HG02973 (cell line): ENCODE results near the gene DRD4.
"Not testable (repeated sequence)": the region's sequence is repeated elsewhere in the genome, so short reads cannot be mapped to it uniquely, and the experiment has no call there.

Experiments
- ATAC-seq: cut with Tn5 transposase; IDR thresholded peaks from one replicate; pipeline ENCODE4 v1.9.1; 2021; ENCODE audit warnings: moderate library complexity; ENCODE audit not compliant: unreplicated experiment

DRD4 gene

DNA sequence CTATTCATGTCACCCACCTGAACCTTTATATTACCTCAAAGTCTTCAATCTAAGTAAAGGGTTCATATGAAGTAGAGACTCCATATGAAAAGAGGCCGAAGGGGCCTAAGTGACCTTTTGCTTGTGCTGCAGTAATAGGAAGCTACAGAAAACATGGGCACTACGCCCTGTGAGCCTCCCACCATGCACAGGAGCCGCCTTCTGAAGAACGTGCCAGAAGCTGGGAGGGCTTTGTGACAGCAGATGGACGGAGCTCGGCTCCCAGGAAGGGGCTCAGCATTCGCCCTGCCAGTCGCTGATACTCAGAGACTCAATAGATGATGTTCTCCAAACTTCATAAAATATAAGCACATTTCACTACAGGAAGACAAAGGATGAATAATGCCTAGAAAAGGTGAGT lies 36.8 kb downstream of the DRD4 start:
- ATAC-seq: no peak

DNA sequence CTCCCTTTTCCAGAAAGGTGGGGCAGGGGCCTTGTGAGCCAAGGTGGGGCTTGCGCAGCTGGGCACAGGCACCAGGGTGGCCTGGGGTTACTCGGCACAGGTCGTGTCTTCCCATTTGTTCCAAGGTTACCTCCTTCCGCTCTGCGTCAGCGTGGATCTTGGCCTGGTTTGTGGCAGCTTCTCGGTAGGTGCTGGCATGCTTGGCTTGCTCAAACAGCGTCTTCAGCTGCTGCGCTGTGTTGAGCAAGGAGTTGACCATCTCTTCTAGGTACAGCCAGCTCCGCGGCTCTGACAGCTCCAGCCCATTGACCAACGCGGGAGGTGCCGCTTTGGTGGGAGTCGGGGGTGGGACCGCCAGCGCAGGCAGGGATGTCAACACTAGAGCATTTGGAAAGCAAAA lies 37.3 kb downstream of the DRD4 start:
- no peak for ATAC-seq

DNA sequence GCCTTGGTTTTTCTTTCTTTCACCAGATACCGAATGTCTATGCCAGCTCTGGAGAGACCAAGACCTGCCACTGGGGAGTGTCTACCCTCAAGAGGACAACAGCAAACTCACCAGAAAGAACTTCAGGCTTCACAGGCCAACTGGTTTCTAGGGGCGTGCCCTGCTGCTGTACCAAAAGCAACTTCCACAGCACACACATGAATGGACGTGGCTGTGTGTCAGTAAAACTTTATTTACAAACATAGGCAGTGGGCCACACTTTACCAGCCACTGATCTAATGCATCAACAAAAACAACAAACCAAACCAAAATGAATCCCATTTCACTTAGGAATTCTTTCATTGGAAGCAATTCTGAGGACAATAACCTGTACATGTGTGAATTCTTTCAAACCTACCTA lies 41.2 kb downstream of the DRD4 start:
- ATAC-seq: no peak

DNA sequence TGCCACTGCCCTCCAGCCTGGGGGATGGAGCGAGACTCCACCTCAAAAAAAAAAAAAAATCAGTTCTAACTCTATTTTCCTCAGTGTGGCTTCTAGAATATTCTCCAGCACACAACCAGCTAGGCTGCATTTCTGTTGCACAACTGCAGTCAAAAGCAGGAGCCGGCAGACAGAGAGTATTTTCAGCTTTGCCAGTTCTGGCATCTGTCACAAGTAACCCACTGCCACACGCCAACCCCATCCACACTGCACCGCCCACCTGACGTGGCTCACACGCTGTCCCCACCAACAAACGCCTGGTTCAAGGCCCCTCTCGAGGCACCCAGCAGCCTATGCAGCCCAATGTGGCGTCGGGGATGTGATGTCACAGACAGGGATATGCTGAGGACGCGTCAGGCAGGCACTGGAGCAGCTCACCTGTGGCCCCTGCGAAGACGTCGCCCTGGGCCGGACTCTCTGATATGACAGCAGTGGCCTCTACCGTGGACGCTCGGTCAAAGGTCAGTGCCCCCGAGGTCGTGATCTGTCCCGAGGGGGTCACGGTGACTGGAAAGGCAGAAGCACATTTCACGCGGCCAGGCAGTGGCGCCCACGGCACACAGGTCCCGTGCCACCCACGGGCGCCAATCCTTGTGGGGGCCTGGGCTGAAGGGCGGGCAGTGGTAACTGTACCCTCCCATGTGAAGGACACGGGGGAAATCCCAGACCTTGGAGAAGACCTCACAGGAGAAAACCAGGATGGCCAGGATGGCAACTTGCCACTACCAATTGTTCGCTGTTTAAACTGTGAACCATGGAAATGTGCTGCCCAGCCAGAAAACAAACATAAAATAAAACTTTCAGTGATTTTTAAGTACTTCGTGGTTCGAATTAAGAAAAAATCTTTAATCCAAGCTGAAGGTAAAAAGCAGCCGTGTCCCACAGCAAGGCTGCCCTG lies 42.5 kb downstream of the DRD4 start:
- ATAC-seq: no peak

DNA sequence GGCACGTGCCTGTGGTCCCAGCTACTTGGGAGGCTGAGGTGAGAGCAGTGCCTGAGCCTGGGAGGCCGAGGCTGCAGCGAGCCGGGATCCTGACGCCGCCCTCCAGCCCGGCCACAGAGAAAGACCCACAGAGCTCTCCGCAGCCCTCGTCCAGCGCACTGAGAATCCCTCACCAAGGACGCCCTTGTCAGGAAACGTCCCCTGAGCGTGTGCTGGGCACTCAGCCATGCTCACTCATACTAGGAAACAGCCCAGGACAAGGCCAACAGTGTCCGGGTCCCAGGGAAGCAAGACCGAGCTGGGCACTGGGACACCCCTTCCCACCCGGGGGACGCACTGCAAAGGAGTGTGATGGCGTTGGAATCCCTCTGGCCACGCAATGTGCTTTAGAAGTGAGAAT lies 43.4 kb downstream of the DRD4 start:
- no peak for ATAC-seq

DNA sequence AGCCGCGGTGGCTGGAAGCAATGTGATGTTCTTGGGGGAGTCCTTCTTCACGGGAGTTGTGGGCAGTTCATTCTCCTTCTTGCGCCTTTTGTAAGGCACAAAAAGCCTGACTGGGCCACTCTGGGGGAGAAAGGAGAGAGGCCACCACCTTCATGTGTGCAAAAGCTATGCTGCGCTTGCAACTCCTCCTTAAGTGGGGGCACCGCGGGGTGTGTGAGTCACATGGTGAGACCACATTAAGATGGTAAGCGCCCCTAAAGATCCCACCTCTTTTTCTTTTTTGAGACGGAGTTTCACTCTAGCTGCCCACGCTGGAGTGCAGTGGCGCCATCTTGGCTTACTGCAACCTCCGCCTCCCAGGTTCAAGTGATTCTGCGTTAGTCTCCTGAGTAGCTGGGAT lies 43.9 kb downstream of the DRD4 start:
- ATAC-seq: no peak

DNA sequence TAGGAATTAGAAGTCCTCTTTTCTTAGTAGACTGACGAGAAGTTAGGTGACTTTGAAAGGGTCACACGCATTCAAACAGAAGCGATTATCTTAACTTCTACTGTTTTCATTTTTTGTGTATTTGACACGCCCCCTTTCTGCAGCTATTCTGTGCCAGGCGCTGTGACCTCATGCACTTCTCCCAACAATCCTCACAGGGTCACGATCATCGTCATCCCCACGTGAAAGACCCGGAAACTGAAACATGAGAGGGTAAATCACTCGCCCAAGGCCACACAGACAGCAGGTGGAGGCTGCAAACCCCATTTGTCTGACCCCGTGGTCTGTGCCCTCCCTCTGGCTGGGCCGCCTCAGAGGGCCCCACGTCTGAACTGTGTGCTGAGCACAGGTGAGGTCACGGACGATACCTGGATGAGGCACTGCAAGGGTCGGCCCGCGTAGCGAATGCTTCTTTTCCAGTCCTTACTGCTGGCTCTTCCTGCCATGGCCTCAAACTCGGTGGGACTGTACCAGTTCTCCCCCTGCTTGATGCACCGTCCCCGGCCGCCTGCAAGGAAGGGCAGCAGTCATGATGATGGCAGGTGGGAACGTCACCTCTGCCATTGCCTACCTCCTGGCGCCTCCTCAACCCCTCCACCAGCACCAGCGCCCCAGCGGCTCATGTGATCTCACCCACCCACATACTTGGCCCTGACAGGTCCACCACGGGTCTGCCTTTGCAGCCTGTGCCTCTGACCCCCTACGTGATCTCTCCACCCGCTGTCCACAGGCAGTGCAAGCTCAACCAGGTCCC lies 49.6 kb downstream of the DRD4 start:
- no peak for ATAC-seq

DNA sequence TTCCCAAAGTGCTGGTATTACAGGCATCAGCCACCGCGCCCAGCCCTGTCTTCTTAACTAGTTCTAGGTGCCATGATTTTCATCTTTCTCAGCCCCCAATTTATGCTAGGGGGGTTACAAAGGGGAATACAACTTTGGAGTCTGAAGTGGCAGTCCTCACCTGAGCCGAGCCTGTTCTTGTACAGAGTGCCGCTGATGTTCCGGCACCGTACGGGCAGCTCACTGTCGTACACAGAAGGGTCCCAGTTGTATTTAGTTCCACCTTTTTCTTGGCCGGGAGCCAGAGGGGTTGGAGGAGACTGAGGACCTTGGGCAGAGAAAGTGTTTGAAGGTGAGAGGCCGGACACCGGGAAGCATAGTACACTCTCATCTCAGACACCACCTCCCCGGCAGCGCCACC lies 50.7 kb downstream of the DRD4 start:
- ATAC-seq: no peak

DNA sequence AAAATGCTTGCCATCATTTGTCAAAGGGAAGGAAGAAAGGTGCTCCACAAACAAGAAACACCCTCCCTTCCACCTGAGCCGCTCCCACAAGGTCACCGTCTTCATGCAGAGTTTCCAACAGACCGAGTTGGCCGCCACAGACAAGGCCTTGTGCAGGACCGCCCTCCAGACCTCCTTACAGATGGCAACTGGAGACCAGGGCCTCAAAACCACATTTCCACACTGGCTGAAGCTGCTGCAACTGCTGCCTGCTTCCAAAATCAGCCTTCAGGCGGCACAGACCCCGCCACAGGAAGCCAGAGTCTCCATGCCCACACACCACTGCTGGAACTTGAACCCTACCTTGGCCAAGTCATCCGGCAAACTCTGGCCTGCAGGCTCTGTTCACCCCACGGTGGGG lies 51.6 kb downstream of the DRD4 start:
- no peak for ATAC-seq

DNA sequence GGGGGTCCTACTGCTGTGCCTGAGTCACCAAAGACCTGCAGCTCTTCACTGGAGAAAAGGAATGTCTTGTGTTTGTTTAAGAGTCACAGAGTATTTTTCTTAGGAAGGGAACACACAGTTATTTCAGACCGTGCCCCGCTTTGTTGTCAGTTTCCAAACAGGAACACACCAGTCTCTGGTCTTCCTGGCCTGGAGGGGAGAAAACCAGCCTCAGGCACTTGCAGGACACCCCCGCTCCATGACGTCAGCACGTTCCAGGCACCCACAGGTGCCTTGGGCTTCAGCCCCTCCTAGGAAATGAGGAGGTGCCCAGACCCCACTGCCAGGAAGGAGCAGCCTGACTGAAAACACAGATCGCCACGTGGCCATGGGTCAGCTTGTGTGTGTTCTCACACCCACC lies 52.6 kb downstream of the DRD4 start:
- ATAC-seq: no peak

DNA sequence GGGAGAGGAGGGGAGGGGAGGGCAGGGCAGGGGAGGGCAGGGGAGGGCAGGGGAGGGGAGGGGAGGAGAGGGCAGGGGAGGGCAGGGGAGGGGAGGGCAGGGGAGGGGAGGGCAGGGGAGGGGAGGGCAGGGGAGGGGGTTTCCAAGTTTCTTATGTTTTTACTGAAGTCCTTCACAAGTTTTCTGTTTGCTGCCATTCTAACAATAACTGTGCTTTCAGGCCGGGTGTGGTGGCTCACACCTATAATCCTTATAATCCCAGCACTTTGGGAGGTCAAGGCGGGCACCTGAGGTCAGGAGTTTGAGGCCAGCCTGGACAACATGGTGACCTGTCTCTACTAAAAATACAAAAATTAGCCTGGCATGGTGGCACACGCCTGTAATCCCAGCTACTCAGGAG lies 53.2 kb downstream of the DRD4 start:
- ATAC-seq: not testable (repeated sequence)
